COLO668 (cell line): Measurements from ENCODE around the gene TSPOAP1.

Experiments used
- DNase-seq: peaks from one replicate; lab custom pipeline; 2025; ENCODE audit not compliant: unreplicated experiment; lab: John Stamatoyannopoulos, UW

The TSPOAP1 gene

GRCh38 chr17:58265271-58265670 is 63.3 kb downstream of the TSPOAP1 start:
- DNase-seq: no peak

- no peak for DNase-seq
These were observed 64.0 kb downstream of the TSPOAP1 start for GRCh38 chr17:58264407-58265103.

- no peak for DNase-seq
These were observed 64.8 kb downstream of the TSPOAP1 start for GRCh38 chr17:58263773-58264172.

- no peak for DNase-seq
These were observed 66.4 kb downstream of the TSPOAP1 start for GRCh38 chr17:58262149-58262548.

- DNase-seq: peak; percentile 3
These were observed 73.8 kb downstream of the TSPOAP1 start for GRCh38 chr17:58254803-58255202.

- DNase-seq: no peak
These were observed 75.5 kb downstream of the TSPOAP1 start for GRCh38 chr17:58253082-58253481.

- DNase-seq: no peak
These were observed 76.5 kb downstream of the TSPOAP1 start for GRCh38 chr17:58252141-58252540.
